SKM-1 (cell line): ENCODE measurements around the gene MED16.
"Not testable (repeated sequence)": the region's sequence is repeated elsewhere in the genome, so short reads cannot be mapped to it uniquely, and the experiment has no call there.

Source experiments
- DNase-seq: peaks from one replicate; lab custom pipeline; 2025; ENCODE audit not compliant: unreplicated experiment; lab: John Stamatoyannopoulos, UW

The MED16 gene

DNA sequence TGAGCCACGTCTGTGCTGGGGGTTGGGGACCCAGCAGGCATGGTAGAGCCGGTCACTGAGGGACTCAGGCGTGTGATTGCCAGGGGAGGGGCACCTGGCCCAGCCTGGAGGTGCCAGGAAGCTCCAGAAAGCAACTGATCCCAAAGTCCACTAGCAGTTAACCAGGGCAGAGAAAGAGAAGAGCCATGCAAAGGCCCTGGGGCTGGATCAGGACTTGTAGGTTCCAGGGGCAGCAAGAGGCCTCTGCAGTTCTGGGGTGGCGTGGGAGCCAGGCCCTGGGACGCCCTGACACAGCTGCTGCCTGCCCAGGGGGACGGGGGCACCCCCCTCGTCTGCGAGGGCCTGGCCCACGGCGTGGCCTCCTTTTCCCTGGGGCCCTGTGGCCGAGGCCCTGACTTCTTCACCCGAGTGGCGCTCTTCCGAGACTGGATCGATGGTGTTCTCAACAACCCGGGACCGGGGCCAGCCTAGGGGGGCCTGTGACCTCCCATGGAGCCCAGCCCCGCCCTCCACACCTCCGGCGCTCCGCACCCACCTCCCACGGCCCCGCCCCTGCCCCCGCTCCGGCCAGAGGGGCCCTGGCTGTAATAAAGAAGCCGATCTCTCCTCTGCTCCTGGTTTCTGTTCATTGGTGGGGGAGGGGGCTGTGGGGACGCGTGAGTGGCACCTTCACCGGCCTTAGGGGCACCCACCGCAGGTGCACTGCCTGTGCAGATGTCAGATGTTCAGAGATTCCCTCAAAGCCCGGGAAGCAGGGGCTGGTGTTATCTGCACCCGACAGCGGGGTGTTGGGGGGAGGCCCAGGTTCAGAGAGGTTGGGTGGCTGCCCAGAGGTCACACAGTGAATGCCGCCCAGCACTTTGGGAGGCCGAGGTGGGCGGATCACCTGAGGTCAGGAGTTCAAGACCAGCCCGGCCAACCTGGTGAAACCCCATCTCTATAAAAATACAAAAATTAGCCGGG, 61.3 kb downstream of the MED16 start:
- no peak for DNase-seq

DNA sequence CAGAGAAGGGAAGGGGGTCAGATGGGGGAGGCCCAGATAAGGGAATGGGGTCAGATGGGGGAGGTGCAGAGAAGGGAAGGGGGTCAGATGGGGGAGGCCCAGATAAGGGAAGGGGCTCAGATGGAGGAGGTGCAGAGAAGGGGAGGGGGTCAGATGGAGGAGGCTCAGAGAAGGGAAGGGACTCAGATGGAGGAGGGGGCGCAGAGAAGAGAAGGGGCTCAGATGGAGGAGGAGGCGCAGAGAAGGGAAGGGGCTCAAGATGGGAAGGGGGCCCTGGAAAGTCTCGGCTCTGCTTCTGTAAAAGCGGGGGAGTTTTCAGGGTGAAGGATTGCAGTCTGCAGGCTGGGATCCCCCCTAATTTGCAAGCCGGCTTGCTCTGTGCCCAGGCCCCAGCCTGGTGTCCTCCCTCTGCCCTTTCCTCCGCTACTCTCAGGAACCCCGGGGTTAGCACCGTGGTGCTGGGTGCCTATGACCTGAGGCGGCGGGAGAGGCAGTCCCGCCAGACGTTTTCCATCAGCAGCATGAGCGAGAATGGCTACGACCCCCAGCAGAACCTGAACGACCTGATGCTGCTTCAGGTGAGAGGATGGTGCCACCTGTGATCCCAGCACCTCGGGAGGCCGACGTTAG, 63.7 kb downstream of the MED16 start:
- no peak for DNase-seq

DNA sequence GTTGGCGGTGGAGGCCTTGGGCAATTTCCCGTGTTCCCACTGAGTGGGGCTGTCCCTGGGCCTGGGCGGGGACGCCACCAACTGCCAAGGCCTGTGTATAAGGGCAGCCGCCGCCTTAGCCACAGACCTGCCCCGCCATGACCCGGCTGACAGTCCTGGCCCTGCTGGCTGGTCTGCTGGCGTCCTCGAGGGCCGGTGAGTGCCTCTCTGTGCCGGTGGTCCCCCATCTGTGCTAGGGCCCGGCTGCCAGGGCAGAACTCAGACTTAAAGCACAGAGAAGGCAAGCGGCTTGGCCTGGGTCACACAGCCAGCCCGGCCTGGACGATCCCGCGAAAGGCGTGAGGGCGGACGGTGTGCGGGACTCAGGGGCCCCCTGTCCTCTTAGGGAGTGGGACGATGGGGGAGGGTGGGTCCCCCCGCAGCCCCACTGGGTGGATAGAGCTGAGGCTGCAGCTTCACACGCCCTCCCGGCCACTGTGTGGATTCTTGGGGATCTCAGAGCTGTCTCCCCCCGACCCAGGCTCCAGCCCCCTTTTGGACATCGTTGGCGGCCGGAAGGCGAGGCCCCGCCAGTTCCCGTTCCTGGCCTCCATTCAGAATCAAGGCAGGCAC, 65.2 kb downstream of the MED16 start, which contains the start of gene AZU1:
Gene AZU1, plus strand, starts transcription at position 128 of the 612 bp plus-strand sequence. Its CDS starts 10 bp downstream, at position 138.
- DNase-seq: no peak

DNA sequence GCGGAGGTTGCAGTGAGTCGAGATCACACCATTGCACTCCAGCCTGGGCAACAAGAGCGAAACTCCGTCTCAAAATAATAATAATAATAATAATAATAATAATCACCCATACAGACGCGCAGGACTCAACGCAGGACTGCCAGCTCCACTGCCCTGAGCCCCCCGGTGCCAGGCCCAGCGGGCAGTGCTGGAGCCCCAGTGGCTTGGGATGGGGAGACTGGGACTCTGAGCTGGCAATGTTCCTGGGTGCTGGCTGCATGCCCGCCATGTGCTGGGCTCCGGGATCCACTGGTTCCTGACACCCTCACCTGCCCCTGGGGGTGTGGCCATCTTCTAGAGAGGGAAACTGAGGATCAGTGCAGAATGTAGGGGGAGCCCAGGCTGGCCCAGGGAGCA, 65.7 kb downstream of the MED16 start:
- DNase-seq: no peak

DNA sequence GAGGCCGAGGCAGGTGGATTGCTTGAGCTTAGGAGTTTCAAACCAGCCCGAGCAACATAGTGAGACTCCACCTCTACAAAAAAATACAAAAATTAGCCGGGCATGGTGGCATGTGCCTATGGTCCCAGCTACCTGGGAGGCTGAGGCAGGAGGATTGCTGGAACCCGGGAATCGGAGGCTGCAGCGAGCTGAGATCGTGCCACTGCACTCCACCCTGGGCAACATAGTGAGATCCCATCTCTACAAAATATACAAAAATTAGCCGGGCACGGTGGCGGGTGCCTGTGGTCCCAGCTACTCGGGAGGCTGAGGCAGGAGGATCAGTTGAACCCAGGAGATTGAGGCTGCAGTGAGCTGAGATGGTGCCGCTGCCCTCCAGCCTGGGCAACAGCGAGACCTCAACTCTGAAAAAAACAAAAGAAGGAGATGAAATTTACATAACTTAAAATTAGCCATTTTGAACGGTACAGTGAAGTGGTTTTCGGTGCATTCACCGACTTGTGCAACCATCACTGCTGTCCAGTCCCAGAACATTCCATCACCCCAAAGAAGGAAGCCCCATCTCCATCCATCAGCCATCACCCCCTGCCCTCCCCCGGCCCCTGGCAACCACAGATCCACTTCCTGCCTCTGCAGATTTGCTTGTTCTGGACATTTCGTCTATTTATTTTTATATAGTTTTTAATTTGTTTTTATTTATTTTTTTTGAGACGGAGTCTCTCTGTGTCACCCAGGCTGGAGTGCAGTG, 66.9 kb downstream of the MED16 start:
- peak; percentile 56 for DNase-seq

DNA sequence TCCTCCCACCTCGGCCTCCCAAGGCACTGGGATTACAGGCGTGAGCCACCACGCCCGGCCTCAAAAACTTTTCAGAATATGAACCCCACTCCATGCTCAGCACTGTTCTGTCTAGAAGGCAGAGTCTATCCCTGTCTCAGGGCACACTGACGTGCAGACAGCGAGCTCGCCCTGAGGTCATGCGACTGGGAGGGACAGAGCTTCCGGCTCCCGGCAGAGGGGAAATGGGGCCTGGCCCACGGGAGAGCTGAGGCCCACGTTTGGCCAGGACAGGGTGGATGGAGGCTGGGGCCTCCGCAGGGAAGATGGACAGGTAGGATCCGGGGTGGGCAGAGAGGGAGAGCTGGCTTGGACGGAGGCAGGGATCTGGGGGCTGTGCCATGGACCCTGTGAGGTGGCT, 68.1 kb downstream of the MED16 start:
- DNase-seq: peak; percentile 63

DNA sequence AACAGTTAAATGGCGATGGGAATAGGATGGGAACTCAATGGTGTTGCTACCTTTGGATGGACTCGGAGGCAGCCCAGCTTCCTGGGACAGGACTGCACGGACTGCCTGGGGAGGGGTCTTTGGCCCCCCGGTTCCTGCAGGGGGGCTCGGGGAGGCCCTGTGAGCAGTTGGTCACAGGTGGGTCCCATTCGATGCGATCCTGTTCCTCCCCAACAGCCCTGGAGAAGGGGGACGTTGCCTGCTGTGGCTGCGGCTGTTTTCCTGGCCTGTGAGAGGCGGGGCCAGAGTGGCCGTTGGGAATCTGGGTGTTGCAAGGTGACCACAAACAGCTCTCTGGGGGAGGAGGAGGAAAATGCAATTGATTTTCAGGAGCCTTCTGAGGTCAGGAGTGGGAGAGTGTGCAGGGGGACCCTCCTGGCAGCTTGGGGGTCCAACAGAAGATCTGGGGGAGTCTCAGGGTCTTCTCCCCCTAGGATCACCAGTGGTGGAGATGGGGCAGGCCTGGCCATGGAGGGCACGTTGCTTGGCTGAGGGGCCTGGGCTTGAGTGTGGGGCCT, 69.3 kb downstream of the MED16 start:
- no peak for DNase-seq

DNA sequence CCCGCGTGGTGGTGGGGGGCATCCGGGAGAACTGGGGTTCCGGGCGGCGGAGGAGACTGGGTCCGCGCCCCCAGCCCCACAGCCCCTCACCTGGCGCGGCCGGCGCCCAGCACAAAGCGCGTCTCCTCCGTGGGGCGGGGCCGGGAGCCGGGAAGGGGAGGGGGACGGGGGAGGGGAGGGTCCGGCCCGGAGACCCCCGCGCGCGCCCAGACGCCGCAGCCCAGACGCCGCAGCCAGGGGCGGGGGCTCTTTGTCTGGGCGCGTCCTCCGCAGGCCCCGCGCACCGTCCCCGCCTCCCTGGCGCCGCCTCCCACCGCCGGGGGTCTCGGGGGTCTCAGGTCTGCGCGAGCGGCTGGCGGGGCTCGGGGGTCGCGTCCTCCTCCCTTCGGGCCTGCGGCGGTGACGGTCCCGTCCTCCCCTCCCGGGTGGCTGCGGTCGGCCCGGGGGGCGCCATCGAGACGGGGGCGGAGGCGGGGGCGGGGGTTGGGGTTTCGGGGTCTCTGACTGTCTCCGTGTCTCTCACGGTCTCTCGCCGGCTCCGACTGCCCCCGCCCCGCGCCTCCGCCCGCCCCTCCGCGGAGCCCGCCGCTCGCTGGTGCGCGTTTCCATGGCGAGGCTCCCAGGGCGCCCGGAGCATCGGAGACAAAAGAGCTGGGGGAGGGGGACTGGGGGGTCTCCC, 71.0 kb downstream of the MED16 start, which contains the start of gene PLPPR3:
Gene PLPPR3, minus strand, starts transcription at position 131 of the 679 bp plus-strand sequence. CDS start 396 bp downstream, outside the sequence.
- no peak for DNase-seq

DNA sequence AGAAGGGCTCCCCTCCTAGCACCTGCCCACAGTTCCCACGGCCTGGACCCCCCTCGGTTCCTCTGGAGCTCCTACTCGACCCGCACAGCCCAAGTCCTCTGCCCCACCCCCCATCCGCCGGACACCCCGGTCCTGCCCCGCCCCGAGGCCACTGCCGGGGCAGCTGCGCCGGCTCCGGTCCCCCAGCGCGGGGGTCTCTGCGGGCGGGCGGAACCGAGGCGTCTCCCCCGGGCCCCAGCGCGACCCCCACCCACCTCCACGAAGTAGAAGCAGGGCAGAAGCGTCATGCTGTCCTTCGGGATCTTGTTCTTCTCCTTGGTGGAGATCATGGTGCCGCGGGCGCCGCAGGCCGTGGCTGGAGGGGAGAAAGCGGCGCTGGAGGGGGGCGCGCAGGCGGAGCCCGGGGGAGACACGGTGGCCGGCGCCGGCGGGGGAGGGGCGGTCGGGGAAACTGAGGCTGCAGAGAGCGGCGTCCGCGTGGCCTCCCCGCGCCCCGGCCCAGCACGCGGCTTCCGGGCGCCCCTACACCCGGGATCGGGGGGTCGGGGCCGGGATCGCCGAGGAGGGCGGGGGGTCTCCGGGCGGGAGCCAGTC, 71.7 kb downstream of the MED16 start:
- no peak for DNase-seq

DNA sequence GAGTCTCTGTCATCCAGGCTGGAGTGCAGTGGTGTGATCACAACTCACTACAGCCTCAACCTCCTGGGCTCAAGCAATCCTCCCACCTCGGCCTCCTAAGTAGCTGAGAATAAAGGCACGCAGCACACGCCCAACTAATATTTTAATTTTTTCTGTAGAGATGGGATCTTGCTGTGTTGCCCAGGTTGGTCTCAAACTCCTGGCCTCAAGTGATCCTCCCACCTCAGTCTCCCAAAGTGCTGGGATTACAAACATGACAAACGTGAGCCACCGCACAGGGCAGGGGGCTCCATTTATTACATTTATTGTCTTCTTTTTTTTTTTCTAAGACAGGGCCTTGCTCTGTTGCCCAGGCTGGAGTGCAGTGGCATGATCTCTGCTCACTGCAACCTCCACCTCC, 72.8 kb downstream of the MED16 start:
- DNase-seq: not testable (repeated sequence)
